Measurements from ENCODE around the gene ATF3.
"Not testable (repeated sequence)": the region's sequence is repeated elsewhere in the genome, so short reads cannot be mapped to it uniquely, and the experiment has no call there.

The ATF3 gene

GRCh38 chr1:212634252-212634651 lies 25.7 kb downstream of the ATF3 start:
- TF ChIP-seq CTCF (IDR thresholded peaks at IDR 0.05; ENCODE audit: insufficient read depth, low read depth, low read length, missing control alignments): no peak
- no peak overlapping the region for H3K4me3 ChIP-seq (ENCODE audit: low read depth, low read length)
- no peak for DNase-seq (ENCODE audit: low read depth)

- peak; percentile 66 for DNase-seq (ENCODE audit: low read depth)
- no peak overlapping the region for H3K4me3 ChIP-seq (ENCODE audit: low read depth, low read length)
- no peak for TF ChIP-seq CTCF (IDR thresholded peaks at IDR 0.05; ENCODE audit: insufficient read depth, low read depth, low read length, missing control alignments)
These were observed 26.6 kb downstream of the ATF3 start for GRCh38 chr1:212635141-212635631.

GRCh38 chr1:212637902-212638301 lies 29.3 kb downstream of the ATF3 start:
- DNase-seq (ENCODE audit: low read depth): no peak
- no peak overlapping the region for H3K4me3 ChIP-seq (ENCODE audit: low read depth, low read length)
- no peak for TF ChIP-seq CTCF (IDR thresholded peaks at IDR 0.05; ENCODE audit: insufficient read depth, low read depth, low read length, missing control alignments)

- no peak overlapping the region for H3K4me3 ChIP-seq (ENCODE audit: low read depth, low read length)
- no peak for TF ChIP-seq CTCF (IDR thresholded peaks at IDR 0.05; ENCODE audit: insufficient read depth, low read depth, low read length, missing control alignments)
- DNase-seq (ENCODE audit: low read depth): no peak
These were observed 30.1 kb downstream of the ATF3 start for GRCh38 chr1:212638492-212639151.

GRCh38 chr1:212639524-212639923 lies 31.0 kb downstream of the ATF3 start:
- DNase-seq (ENCODE audit: low read depth); H3K4me3 ChIP-seq (ENCODE audit: low read depth, low read length): not testable (repeated sequence)

GRCh38 chr1:212640223-212640878 lies 31.8 kb downstream of the ATF3 start:
- TF ChIP-seq CTCF (IDR thresholded peaks at IDR 0.05; ENCODE audit: insufficient read depth, low read depth, low read length, missing control alignments): no peak
- H3K4me3 ChIP-seq (ENCODE audit: low read depth, low read length): no peak overlapping the region
- peak; percentile 27 for DNase-seq (ENCODE audit: low read depth)

- no peak for DNase-seq (ENCODE audit: low read depth)
These were observed 33.4 kb downstream of the ATF3 start for GRCh38 chr1:212641956-212642355.

More at GRCh38 chr1:212641956-212642355, 33.4 kb downstream of the ATF3 start:
- no peak overlapping the region for H3K4me3 ChIP-seq (ENCODE audit: low read depth, low read length)
- TF ChIP-seq CTCF (IDR thresholded peaks at IDR 0.05; ENCODE audit: insufficient read depth, low read depth, low read length, missing control alignments): no peak

Data from GM12865 (cell line).